CD4-positive, alpha-beta T cell treated with Interleukin-12 subunit alpha and Interleukin-12 subunit beta, for 1 hour (primary cell): ENCODE measurements around the gene FBXL7.

Experiments
- DNase-seq: peaks from one replicate; pipeline ENCODE4 v3.0.0-alpha.2; 2020

FBXL7 gene

DNA sequence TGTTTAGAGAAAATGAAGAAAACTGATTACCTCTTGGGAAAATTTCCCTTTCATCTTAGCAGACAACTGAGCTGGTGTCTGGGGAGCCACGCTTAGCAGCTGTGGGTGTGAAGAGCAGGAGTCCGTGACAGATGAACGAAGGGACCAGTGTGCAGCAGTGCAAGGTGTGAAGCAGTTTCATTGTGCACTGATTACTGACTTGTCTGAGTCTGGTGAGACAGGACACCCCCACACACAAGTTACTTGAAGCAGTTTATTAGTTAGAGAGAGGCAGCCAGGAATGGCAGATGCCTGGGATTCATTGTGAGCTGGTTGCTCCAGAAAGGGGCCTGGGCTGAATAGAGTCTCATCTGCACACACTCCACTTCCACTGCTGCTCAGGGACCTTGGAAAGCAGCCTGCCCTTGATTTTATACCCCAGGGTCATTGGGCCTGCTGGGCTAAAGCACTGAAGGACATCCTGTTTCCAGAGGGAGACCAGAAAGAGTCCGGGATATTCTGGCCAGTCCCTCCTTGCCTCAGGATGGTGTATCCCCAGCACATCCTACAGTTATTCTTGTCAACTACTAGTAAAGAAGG, 47.4 kb downstream of the FBXL7 start:
- no peak for DNase-seq

DNA sequence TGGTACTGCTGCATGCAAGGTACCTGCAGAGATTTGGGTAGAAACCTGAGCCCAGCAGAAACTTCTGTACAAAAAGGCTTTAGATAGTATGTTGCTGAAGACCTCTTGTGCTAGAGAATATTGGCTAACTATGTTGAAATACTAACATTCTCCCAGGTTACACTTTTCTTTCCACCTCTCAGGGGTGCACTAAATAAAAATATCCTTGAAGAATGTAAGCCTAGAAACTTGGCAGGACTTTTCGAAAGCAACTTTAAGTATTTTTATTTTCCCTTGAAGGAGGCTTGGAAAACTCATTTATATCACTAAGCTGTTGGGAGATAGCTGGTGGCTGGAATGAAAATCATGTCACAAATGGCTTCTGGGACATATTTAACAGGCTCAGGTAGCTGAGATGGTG, 50.0 kb downstream of the FBXL7 start:
- no peak for DNase-seq

DNA sequence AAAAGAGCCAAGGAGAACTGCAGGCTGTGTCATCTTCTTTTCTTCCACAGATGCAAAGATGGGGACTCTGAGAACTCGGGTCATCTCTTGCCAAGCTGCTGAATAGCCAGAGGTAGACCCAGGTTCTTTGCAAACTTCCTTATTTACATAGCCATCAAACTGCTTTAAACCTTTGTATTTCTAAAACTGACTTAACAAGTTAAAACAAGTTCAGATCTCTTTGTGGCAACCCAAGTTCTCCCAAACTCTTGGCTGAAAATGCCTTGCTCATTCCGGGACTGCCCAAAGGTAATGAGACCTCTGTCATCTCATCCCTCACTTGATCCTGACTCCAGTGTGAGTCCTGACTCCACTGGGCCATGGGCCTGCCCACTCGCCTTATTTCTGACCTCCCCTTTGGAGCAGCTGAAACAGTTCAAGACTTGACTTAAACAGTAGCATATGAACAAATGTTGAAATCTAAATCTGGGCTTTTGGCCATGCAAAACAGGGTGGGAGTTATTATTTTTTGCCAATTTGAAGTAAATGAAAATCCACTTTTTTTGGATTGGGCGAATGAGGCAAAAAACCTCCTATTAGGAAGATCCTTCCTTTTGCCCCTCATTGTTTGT, 50.6 kb downstream of the FBXL7 start:
- DNase-seq: no peak

DNA sequence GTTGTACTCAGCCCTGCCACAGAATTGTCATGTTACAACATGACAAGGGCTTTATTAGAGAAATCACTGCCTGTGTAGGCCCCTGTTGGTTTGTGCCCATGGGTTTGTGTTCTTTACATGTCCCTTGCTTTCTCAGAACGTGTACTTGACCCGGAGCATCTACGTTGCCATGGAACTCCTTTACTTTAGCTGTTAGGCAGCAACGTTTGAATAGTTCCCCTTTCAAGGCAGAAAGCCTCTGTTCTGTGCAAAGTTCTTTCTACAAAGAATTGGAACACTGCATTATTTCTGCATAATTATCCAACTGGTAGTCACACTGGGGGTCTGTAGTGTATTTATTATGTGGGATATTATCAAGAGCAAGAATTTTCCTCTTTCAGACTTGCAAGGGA, 51.1 kb downstream of the FBXL7 start:
- DNase-seq: no peak

DNA sequence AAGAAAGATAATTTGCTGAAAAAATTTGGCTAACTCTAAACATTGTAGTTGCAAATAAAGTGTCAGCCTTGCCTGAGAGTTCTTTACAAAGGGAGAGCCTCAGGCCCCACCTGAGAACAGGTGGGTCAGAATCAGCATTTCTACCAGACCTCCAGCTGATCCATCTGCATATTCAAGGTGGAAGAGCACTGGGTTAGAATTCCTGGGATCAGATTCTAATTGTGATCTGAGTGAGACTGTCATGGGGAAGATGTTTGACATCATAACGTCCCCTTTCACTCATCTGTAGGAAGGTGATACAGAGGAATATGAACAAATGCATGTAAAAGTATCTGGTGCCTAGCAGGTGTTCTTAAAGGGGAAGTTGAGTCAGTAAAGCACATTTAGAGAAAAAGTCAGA, 54.6 kb downstream of the FBXL7 start:
- no peak for DNase-seq

DNA sequence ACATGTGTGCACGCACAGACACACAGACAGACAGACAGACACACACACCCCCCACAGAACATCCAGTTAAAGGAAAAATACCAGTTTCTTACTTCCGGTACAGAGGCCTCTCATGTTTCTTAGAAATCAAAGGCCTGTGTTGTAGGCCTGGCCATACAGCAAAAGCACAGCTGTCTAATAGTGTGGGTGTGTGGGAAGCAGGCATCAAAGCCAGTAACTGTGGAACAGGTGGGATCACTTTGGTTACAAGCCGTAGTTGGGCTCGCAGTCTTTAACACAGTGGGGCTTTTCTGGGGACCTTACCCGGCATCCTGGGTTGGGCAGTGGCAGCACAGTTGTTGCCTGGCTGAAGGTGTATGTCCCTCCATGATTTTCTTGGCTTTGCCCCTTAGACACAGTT, 55.2 kb downstream of the FBXL7 start:
- no peak for DNase-seq

DNA sequence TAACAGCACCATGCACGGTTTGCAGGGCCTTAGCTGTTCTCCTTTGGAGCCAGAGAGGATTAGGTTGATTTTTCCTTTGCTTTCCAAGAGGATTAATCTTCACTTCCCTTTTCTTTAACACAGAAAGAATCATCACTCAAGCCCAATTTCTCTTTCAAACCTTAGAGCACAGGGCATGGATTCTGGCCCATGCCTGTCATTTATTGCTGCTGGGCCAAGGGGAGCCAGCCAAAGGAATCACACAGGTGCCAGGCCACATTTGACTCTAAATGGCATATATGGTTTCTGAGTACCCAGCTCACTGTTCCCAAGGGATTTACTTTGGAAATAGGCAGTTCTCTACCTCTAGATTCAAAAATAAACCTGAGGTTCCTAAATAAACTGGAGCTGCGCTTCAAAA, 58.3 kb downstream of the FBXL7 start:
- DNase-seq: no peak

DNA sequence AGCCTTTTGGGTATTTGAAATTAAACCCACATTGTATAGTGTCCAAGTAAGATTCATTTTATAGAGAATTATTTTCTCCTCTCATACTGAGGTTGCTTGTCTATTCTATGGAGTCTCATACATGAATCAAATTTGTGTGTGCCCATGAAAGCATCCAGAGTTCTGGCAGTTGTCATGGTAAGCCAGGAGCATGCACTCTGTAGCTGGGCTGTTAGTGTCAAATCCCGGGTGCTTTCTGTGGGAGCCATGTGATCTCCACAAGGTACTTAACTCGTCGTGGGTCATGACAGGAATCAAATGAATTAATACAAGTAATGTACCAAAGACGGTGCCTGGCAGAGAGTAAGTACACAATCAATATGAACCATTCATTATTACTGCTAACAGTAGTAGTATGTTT, 58.7 kb downstream of the FBXL7 start:
- DNase-seq: no peak

DNA sequence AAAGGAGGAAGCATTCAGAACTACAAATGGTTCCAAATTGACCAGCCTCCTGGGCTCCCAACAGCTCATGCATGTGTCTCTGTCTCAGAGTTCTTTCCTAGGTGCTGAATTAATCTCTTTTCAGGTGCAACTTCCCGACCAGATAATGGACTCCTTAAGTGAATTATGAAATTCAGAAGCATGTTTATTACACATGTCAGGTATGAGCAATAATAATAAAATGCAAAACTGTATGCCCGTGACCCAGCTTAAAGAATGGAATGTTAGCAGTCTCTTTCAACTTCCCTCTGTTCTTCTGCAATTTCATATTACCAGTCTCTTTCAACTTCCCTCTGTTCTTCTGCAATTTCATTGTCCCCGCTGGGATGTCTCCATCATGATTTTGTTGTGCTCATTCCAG, 60.4 kb downstream of the FBXL7 start:
- no peak for DNase-seq

DNA sequence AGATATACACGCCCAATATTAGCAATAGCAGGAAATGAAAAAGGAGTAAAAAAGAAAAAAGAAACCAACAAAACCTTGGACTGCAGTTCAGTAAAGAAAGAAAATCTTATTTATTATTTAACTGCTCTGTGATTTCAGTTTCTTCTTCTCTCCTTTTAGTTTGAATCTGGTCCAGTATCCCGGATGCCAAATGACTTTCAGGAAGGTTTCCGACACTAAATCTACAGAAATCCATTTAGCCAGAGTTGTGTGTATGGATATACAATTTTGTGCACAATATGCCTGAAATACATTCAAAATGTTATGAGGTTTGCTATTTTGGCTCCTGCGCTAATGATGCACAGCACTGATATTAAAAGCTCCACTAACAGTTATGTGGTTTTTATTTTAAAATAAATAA, 64.5 kb downstream of the FBXL7 start:
- no peak for DNase-seq

DNA sequence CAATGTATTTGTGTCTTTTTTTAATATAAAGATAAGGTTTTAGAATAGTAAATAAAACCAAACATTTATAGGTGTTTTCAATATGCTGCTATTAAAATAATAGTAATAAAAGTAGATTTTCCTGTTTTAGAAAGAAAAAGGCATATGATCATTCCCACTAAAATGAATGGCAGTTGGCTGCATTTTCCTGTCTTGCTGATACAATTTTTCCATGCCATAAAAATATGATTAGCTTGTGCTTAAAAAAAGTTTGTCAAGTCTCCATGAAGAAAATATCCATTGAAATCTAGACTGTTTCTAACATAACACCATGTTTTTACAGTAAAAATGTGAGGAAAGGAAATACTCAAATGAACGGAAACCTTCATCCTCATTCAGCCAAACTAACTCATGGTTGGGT, 65.0 kb downstream of the FBXL7 start:
- no peak for DNase-seq

DNA sequence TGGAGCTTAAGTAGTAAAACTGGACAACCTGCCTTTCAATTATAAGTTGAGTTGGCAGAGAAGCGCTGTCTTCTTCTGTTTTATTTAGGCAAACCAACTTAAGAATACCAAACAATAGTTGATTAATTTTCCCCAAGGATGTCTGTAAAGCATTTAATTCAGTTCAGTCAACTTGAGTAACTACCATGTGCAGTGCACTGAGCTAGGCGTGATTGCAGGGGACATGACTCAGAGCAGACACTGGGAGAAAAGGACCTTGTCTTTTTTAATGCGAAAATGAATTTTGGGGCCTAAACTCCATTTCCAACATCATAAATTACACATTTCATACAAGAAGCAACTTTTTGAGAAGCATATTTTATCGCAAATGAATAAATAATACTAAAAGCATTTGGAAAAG, 66.3 kb downstream of the FBXL7 start:
- DNase-seq: no peak

DNA sequence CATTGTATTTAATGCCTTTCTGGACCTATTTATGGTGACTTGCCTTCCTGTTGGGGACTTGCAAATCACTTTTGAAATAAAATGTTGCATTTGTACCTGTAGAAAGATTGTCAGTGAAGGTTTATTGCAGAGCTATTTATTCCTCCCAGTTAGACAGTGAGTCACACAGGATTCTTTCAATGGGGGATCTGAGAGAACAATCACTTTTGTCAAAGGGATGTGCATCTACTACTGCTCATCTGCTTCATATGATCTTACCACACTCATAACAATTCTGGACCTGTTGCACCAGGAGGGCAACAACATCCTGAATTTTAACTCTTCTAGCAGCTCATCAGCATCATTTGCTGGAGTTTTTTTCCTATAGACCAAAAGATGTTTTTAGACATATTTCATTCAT, 66.8 kb downstream of the FBXL7 start:
- DNase-seq: no peak

DNA sequence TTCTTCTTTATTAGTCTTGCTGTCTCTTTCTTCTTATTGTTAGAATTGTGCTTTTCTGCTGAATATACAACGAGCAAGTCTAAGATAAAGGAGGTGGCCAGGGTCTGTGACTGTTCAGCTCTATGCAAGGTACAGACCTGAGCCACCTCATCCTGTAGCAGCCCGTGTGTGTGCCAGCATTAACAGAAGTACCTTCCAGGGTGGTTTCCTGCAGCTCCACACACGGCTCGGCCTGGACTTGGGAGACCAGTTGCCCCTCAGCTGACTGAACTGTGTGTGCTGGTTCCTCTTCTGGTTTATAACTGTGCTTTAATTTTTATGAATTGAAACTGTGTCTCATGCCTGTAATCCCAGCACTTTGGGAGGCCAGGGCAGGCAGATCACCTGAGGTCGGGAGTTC, 70.5 kb downstream of the FBXL7 start:
- DNase-seq: no peak

DNA sequence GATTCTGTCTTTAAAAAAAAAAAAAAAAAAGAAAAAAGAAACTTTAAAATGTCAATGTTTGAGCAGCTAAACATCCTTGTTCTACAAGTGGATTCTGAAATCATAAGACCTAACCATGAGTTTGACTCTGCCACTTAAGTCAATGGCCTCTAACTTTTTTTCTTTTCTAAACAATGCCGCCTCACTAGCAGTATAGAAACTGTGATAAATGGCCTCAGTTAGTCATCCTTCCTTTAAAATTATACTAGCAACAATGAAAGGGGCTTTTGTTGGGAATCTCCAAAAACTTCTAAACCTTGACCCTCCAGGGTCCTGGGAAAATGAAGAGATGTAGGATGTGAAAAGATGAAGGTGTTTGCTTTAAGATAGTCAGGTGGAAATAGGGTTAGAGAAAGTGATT, 71.1 kb downstream of the FBXL7 start:
- no peak for DNase-seq

DNA sequence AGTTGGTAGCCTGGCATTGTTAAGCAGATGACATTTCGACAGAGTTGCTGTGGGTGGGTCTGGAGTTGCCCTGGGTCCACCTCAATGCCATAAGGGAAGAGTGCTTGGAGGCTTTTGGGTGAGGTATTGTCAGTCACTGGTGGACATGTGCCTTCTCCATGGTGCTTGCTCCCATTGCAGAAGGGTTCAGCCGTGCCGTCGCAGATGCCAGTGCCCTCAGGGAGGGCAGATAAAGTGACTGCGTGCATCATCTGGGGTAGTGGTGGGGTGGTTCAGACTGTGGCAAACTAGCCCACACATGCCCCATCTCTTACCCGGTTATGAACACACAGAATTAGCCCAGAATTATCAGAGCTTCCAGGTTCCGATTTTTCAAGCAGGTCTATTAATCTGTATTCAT, 71.6 kb downstream of the FBXL7 start:
- DNase-seq: no peak

DNA sequence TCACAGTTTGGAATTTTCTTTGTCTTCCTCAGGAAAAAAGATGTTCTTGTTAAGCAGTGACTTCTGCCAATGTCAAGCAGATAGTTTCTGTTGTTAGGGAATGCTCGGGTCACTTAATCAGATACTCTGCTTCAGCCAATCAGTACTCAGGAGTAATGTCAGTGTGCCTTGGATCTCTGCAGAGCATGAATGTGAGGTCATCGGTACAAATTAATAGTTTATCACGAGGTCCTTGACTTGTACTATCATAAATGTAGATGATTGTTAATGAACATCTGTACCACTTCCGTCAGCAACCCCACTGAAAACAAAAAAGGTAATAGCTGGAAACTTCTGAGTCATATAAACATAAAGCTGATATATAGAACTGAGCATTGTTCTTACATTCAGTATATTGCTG, 73.6 kb downstream of the FBXL7 start:
- no peak for DNase-seq

DNA sequence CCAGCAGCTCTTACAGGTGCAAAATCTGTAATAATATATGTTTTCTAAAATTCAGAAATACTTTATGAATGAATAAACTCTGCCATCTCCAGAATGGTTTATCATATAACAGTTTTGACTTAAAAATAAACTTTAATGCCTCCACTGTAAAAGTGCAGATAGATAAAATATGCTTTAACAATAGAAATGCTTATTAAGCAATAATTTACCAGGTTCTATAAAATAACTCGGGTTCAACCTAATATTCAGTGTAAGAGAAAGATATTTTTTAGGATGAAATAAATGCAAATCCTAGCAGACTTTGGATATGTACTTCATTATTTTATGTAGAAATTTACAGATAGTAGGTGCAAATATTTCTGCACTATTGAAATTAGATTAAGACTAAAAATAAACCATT, 74.1 kb downstream of the FBXL7 start:
- DNase-seq: no peak

DNA sequence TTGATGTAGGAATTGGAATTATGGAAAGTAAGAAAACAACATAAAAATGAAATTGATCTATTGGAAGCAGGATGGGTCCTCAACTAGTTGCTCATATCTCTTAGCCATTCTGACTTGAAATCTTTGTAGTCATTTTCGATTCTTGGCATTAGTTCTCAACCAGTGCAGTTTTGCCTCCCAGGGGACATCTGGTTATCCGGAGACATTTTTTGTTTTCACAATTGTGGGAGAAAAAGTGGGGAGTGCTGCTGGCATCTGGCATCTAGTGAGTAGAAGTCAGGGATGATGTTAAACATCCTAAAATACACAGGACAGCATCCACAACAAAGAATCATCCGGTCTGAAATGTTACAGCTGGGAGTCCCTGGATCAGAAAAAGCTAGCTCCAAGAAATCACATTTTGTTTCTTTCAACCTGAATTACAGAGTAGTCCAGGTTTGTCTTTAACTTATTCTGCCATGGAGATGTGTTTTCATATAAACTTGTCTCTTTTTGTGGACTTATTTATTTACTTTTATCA, 74.9 kb downstream of the FBXL7 start:
- no peak for DNase-seq

DNA sequence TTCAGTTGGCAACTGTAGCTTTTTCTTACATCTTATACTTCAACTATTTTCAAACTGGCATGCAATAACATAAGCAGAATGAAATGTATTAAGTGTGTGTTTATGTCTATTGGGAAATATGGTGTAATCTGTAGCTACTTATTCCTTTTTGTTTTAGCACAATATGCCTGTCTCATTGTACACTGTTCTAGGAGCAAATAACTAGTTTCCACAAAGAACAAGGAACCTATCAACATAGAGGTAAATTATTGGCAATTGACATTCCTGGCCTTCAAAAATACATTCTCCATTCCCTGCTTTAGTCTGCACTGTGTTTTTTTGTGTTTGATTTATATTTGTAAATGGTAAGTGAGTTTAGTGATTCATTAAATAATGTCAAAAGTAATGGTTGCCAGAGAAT, 75.7 kb downstream of the FBXL7 start:
- DNase-seq: no peak

DNA sequence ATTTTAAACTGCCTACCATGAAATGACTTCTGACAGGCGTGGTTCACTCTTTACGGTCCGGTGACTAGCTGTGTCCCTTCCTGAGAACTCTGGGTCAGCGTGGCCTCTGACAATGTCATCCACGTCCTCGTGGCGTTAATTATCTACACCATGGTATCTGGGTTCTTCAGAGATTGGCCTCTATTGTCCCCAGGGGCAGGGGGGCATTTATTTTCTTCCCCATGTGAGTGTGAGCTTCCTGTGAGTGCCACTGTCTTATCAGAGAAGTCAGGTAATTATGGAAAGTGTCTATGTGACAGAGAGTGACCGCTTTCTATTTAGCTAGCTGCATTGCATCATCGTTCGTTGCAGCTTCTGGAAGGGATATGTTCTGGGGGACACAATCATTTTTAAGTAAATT, 77.2 kb downstream of the FBXL7 start:
- no peak for DNase-seq

DNA sequence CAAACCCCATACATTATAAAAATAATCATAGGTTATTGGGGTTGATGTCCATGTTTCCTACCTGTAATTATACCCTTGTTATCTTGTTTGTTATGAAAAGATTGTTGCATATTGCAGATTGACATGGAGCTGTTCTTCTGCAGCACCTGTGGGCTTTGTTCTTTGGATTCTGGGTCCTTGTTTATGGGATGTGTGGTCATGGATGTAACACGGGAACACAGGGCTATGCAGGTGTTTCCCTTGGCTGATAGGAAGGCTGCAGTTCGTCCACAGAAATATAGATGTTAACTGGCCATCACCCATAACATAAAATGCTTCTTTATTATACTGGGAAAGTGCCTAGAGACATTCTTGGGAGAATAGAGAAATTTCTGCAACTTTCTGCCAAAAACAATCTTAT, 77.9 kb downstream of the FBXL7 start:
- no peak for DNase-seq

DNA sequence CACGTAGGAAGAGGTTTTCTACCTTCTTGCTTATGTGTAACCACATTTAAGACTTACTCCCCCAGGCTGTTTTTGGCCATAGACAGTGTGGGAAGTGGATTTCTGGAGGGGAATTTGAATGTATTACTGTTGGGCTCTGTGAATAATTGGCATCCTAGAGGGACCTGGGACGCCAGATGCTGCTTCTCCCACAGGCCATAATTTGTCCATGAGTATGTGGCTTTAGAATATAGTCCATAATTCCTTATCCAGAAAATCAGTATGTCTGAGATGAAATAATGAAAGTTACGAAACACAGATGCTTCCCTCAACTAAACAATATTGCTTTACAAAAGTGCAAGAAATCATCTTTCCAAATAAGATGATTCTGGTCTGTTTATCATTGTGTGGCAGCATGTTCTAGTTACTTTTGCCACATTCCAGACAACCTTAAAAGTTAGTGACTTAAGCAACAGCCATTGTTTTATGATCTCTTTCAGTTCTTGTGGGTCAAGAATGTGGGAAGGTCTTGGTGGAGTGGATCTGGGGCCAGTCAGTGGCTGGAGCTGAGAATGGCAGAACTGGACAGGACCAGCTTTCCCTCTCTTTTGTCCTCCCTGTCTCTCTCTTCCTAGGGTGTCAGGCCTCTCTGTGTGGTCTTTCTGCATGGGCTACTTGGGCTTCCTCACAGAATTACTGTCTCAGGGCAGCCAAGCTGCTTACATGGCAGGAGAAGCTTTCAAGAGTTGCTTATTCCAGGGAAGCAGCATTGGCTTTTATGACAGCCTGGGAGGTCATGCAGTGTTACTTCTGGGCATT, 79.4 kb downstream of the FBXL7 start:
- no peak for DNase-seq

DNA sequence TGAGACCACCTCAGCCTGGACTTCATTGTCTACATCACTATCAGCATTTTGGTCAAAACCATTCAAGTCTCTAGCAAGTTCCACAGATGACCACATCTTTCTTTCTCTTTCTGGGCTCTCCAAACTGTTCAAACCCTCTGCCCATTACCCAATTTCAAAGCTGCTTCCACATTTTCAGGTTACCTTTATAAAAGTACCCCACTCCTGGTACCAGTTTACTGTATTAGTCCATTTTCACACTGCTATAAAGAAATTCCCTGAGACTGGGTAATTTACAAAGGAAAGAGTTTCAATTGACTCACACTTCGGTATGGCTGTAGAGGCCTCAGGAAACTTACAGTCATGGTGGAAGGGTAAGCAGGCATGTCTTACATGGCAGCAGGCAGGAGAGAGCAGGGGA, 84.5 kb downstream of the FBXL7 start:
- DNase-seq: no peak

DNA sequence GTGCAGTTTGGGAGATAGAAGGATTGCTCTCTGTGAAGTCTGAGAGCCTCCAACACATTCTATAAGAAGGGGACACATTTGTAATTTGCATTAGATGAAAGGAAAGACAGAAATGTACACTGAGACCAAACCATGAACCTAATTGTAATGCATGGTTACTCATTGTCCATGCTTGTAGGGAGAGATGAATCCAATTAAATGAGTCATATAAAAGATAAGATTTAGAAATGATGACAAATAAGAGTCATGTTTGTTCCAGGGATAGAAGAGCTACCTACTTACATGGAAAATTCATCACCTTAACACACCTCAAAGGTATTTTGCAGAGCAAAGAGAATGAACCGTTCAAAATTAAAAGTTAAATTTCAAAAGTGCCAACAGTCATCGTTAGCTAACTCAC, 85.1 kb downstream of the FBXL7 start:
- DNase-seq: no peak
